HS-27A (cell line): Measurements from ENCODE around the gene CAPN11.

ENCODE experiments used
- DNase-seq: peaks from one replicate; pipeline ENCODE4 v3.0.0-alpha.2; 2012; ENCODE audit warnings: low read depth, missing footprints

The CAPN11 gene

DNA sequence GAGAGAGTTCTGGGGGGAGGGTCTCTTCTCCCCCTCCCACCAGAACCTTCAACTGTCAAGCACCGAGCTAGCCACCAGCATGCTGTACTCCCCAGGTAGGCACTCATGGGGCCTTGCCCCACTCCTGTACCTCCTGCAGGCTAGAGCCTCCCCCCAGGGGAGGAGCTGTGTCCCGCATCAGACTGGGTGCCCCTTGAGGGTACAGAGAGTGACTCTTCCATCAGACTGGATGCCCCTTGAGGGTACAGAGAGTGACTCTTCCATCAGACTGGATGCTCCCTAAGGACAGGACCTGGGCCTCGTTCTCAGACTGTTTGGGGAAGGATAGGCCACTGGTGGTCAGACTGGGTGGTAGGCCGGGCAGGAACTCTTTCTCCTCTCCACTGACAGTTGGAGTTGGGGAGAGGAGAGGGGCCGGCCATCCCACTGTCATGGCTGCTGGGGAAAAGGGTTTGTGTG lies at the start of gene CAPN11:
Gene CAPN11 (plus strand): TSS at position 51 of the 459 bp plus-strand sequence. CDS start 29 bp downstream, at position 80.
- no peak for DNase-seq

GRCh38 chr6:44109212-44109611 lies 49.4 kb upstream of the CAPN11 start:
- DNase-seq: no peak

- DNase-seq: no peak
Observed at GRCh38 chr6:44110005-44110676, 48.5 kb upstream of the CAPN11 start.

- no peak for DNase-seq
Observed at GRCh38 chr6:44110966-44111365, 47.7 kb upstream of the CAPN11 start.

- DNase-seq: no peak
Observed at GRCh38 chr6:44111434-44112417, 46.9 kb upstream of the CAPN11 start.

- no peak for DNase-seq
Observed at GRCh38 chr6:44113414-44113813, 45.2 kb upstream of the CAPN11 start.

- DNase-seq: no peak
Observed at GRCh38 chr6:44115866-44116265, 42.8 kb upstream of the CAPN11 start.

GRCh38 chr6:44116641-44117382 lies 41.8 kb upstream of the CAPN11 start:
- DNase-seq: peak; percentile 67

DNA sequence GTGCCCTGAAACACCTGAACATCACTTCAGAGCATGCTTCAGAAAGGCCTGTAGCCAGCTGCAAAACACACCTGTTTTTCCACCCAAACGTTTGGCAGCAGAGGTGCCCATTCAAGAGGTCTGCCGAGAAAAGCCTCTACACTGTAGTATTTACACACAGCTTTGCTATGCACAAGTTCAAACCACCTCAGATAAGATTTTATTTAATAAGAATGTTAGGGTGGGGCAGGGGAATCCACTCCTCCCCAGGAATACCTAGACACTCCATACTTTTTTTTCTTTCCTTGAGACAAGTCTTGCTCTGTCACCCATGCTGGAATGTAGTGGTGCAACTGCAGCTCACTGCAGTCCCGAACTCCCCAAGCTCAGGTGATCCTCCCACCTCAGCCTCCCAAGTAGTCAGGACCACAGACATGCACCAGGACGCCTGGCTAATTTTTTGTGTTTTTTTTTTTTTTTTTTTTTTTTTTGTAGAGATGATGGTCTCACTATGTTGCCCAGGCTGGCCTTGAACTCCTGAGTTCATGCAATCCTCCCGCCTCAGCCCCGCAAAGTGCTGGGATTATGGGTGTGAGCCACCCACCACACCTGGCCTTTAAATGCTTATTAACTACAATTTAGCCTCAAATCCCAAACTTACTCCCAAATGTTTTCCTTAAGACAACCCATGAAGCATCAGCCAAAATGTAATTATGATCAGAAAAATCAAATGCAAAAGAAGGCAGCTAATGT lies 41.1 kb upstream of the CAPN11 start:
- no peak for DNase-seq

GRCh38 chr6:44119704-44120262 lies 38.8 kb upstream of the CAPN11 start:
- DNase-seq: no peak

DNA sequence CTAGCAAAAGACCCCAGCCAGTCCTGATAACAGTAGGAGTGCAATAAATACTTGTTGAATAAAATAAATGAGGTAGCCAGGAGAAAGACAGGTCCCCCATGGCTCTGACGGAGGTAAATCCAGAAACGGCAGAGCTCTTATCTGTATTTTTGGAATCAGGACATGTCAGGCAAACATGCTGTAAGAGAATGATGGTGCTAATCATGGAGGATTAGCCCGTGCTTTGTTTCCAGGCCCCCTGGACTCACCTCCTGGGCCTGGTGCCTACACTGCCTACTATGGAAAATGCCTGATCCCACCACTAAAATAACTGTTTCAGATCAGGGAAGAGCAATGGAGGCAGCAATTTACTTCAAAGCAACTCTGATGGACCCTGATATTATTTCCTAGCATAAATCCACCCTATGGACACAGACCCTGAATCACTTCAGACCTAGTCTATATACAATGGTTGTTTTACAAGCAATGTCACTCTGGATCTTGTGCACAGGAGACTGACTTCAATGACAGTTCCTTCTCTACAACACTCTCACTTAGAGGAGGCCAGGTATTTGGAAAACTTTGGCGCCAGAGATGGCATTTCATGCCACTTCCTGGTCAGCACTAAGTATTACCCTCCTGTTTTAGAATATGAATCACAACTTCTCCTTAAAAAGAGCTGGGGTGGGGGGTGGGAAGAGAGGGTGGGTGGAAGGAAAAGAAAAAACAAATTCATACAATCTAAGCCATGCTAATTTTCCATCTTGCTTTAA lies 37.8 kb upstream of the CAPN11 start:
- no peak for DNase-seq

GRCh38 chr6:44122801-44123200 lies 35.8 kb upstream of the CAPN11 start:
- DNase-seq: no peak

DNA sequence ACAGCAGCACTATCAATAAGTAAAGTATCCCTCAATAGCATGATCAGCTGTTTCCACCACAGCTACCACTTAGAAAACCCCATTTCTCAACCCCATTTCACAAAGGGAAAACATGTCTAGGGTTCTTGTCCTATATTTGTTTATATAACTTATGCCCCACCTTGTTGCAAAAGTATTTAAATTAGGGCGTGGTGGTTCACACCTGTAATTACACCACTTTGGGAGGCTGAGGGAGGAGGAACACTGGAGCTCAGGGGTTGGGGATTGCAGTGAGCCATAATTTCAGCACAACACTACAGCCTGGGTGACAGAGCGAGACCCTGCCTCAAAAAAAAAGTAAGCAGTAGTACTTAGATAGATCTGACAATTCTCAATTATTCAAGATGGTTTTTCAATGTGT lies 35.1 kb upstream of the CAPN11 start:
- DNase-seq: no peak

- DNase-seq: no peak
Observed at GRCh38 chr6:44126320-44127149, 32.1 kb upstream of the CAPN11 start.

GRCh38 chr6:44127186-44128019 lies 31.2 kb upstream of the CAPN11 start, which contains the start of the genes MRPL14 and TMEM63B:
Gene MRPL14 (minus strand): TSS chr6:44127452. CDS start chr6:44116611, 10,841 bp downstream.
Gene TMEM63B (plus strand): TSS chr6:44127554. CDS start chr6:44134585, 7,031 bp downstream.
- no peak for DNase-seq

DNA sequence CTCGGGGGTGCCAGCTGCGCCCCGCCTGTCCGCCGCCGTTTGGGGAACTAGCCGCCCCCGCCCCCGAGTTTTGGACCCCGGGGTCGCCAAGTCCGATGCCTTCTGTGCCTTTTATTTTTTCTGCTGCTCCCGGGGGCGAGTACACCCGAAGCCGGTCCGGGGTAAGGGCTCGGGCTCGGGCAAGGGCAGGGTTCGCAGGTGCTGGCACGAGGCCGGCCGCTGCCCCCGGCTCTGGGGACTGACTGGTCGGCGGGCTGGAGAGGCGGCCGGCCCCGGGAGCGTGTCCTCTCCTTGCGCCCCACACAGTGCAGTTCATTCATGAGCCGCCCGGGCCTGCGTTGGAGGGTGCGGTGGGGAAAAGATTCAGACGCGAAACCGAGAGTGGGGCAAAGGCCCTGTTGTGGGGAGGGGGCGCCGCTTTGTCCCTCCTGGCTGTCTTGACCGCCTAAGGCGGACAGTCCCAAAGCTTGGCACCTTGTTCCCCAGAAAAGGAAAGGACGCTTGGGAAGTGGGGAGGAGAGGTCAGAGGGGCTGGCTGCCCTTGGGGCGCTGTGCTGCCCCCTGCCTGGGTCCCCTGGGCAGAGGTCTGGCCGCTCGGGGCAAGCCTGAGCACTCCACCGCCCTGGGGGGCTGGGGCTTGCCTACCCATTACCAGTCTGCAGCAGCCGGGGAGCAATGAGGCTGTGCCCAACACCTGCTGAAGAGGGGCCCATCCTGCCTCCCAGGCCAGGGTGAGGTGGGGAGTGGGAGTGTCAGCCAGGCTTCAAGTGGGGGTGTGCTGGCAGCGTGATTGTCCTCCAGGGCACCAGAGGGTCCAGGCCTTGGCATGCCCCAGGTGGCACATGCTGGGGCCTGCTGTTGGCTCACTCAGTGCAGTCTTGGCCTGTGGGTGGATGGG lies 30.4 kb upstream of the CAPN11 start:
- DNase-seq: no peak

DNA sequence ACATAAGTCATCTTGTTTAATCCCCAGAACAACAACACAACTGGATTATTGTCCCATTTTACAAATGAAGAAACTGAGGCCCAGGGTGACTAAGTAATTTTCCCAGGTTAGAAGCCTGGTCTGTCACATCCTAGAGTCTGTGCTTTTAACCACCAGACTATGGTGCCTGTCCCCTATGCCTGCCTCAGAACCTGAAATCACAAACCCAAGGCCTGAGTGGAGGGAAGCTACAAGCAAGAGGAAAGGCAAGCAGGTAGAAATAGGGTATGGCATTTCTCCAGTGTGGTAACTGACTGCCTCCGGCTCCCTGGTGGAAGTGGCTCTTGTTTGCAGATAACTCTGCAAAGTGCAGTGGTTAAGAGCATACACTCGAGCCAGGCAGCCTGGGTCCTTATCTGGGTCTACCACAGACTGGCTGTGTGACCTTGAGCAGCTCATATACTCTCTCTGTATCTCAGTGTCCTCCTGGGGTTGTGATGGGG lies 28.7 kb upstream of the CAPN11 start:
- DNase-seq: no peak
